Gastrocnemius medialis (tissue), 4 donors: ENCODE results near the gene HADH. TPM values are rescaled to one million over a fixed set of nuclear protein-coding genes. Genes with fewer than 3 reads are reported as not detected.
"Not testable (repeated sequence)": the region's sequence is repeated elsewhere in the genome, so short reads cannot be mapped to it uniquely, and the experiment has no call there.

ENCODE experiments used
- ATAC-seq, 2 donors: fragments of 150-250 bp; one replicate each; pipeline ENCODE4 v1.9.1; 2016
- DNase-seq, 2 donors: peaks; one replicate each; pipeline ENCODE4 v3.0.0-alpha.2; 2019
- H3K27ac ChIP-seq, 4 donors: fragments of 200-600 bp; sonication (generic); 1 replicate in 1 of 4; 2 replicates in 3 of 4; pipeline ENCODE4 v1.5.1; 2016 to 2018; ENCODE audit warnings: mild to moderate bottlenecking in 2 of 4, moderate library complexity in 1 of 4
- H3K27me3 ChIP-seq, 3 donors: fragments of 200-600 bp; sonication (generic) in 2 of 3; 1 replicate in 1 of 3; 2 replicates in 2 of 3; pipeline versions ENCODE4 v1.5.1 to v1.6.0; 2016 to 2019; ENCODE audit warnings: mild to moderate bottlenecking in 1 of 3, moderate library complexity in 1 of 3
- H3K36me3 ChIP-seq, 2 donors: fragments of 200-600 bp; sonication (generic) in 1 of 2; one replicate each; pipeline ENCODE4 v1.5.1; 2017 to 2018
- H3K4me1 ChIP-seq, 2 donors: fragments of 200-600 bp; sonication (generic) in 1 of 2; one replicate each; pipeline ENCODE4 v1.5.1; 2016 to 2017; ENCODE audit warnings: mild to moderate bottlenecking in 2 of 2
- H3K4me3 ChIP-seq, 4 donors: fragments of 200-600 bp; sonication (generic) in 3 of 4; 1 replicate in 1 of 4; 2 replicates in 3 of 4; pipeline ENCODE4 v1.5.1; 2016 to 2019; ENCODE audit warnings: mild to moderate bottlenecking in 2 of 4
- H3K9me3 ChIP-seq, 3 donors: fragments of 200-600 bp; sonication (generic) in 2 of 3; 1 replicate in 1 of 3; 2 replicates in 2 of 3; pipeline ENCODE4 v1.5.1; 2016 to 2019
- CTCF ChIP-seq, 5 experiments: fragments of 450-650 bp in 3 of 5; fragments of 200-600 bp in 2 of 5; sonication (generic) in 2 of 5; IDR thresholded peaks in 4 of 5; conservative IDR thresholded peaks in 1 of 5; 1 replicate in 4 of 5; 2 replicates in 1 of 5; pipeline ENCODE4 v1.5.1; 2016 to 2019; ENCODE audit warnings: antibody characterized with exemption in 5 of 5, mild to moderate bottlenecking in 3 of 5, moderate library complexity in 3 of 5
- POLR2A ChIP-seq, 2 donors: fragments of 450-650 bp; IDR thresholded peaks; one replicate each; pipeline ENCODE4 v1.6.1; 2017; ENCODE audit warnings: antibody characterized with exemption in 2 of 2, mild to moderate bottlenecking in 2 of 2, moderate library complexity in 2 of 2
- in situ Hi-C, 4 donors: fragments of 200-750 bp; cut with MboI; loops; one replicate each; pipeline versions ENCODE4 v1.15.0 to v1.8.0; 2017; ENCODE audit warnings: low sequenced_read_pairs in 4 of 4
- intact Hi-C: fragments of 100-400 bp; cut with DNase I; formaldehyde crosslinking; loops from one replicate; pipeline ENCODE4 v1.15.1; 2023; ENCODE audit warnings: low total_unique reads
- total RNA-seq, 4 donors: library from RNA; depleted of rRNA; stranded (reverse); fragments of >200 nt; gene quantifications; one replicate each; pipeline versions ENCODE4 v1.1.0 to v1.2.3, GENCODE V29; 2016

Gene HADH
- total RNA-seq, 4 donors from 2014 or later: 78.0 to 137 (median 105) TPM

- Histone ChIP-seq H3K4me3 (no peak overlapping the region), H3K27me3 (no peaks in the 10 kb centered on the region), H3K36me3 (peaks cover 0 to 15% of the 10 kb centered on the region in 2 donors), H3K27ac (peak overlapping the region; percentile 80 to 96 (median 88)), H3K9me3 (no peaks in the 10 kb centered on the region), H3K4me1 (peaks cover 45 to 59% of the 10 kb centered on the region in 2 donors)
- intact Hi-C loops (no loop called here), in situ Hi-C loops (loop anchor here in 2 of 4 donors (10.0 kb wide), 1 partner anchor 565 kb away; no protein-coding TSS in a partner anchor)
- DNase-seq (no peak), ATAC-seq (no peak)
- no peak for TF ChIP-seq CTCF (IDR thresholded peaks at IDR 0.05 in 4 of 5, conservative IDR thresholded peaks at IDR 0.05 in 1 of 5)
- no peak for TF ChIP-seq POLR2A (IDR thresholded peaks at IDR 0.05)
These were observed 20.5 kb downstream of the HADH start for GRCh38 chr4:108010167-108010566.

DNA sequence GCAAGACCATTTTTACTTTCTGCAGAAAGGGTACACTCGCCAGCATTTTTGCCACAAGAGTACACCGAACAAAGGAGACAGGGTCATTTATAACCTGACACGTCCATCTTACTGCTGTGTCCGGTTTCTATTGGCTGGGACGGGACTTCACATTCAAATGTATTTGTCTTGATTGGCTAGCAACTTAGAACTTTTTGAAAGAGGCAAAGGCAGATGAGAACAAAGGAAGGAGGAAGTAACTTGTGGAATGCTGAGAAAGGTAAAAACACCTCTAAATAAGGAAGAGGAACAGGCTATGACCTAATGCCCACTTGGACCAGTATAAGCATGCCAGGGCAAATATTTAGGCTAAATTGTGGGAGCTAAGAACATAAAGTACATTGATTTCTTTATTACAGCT lies 22.7 kb downstream of the HADH start:
- H3K27me3 ChIP-seq, intact Hi-C loops, H3K4me3 ChIP-seq, H3K9me3 ChIP-seq, ATAC-seq, DNase-seq: not testable (repeated sequence)
- peaks cover 0 to 15% of the 10 kb centered on the region in 2 donors for H3K36me3 ChIP-seq
- peak overlapping the region in 3 of 4 donors; percentile 88 to 96 (median 89) for H3K27ac ChIP-seq
- H3K4me1 ChIP-seq: peaks cover 44 to 50% of the 10 kb centered on the region in 2 donors
- in situ Hi-C loops: loop anchor here in 2 of 4 donors (10.0 kb wide), 1 partner anchor 562 kb away; no protein-coding TSS in a partner anchor

- no peak for ATAC-seq
- H3K9me3 ChIP-seq: no peaks in the 10 kb centered on the region
- no peak overlapping the region for H3K4me3 ChIP-seq
- no peaks in the 10 kb centered on the region for H3K27me3 ChIP-seq
- no peak for TF ChIP-seq POLR2A (IDR thresholded peaks at IDR 0.05)
- no peak for TF ChIP-seq CTCF (IDR thresholded peaks at IDR 0.05 in 4 of 5, conservative IDR thresholded peaks at IDR 0.05 in 1 of 5)
- peak overlapping the region; percentile 0 to 88 (median 55) for H3K27ac ChIP-seq
- DNase-seq: no peak
- intact Hi-C loops (no loop called here), in situ Hi-C loops (loop anchor here in 2 of 4 donors (10.0 kb wide), 1 partner anchor 561 kb away; no protein-coding TSS in a partner anchor)
- H3K4me1 ChIP-seq: peaks cover 36 to 46% of the 10 kb centered on the region in 2 donors
- H3K36me3 ChIP-seq: peaks cover 0 to 15% of the 10 kb centered on the region in 2 donors
These were observed 23.6 kb downstream of the HADH start for GRCh38 chr4:108013327-108013726.

GRCh38 chr4:108013955-108014354 lies 24.3 kb downstream of the HADH start:
- Histone ChIP-seq H3K27me3 (no peaks in the 10 kb centered on the region), H3K4me1 (peaks cover 32 to 46% of the 10 kb centered on the region in 2 donors), H3K4me3 (no peak overlapping the region), H3K36me3 (peaks cover 0 to 15% of the 10 kb centered on the region in 2 donors), H3K27ac (peak overlapping the region in 3 of 4 donors; percentile 0 to 70 (median 6)), H3K9me3 (no peaks in the 10 kb centered on the region)
- ATAC-seq: no peak
- no peak for TF ChIP-seq CTCF (IDR thresholded peaks at IDR 0.05 in 4 of 5, conservative IDR thresholded peaks at IDR 0.05 in 1 of 5)
- no peak for TF ChIP-seq POLR2A (IDR thresholded peaks at IDR 0.05)
- DNase-seq: no peak
- in situ Hi-C loops: loop anchor here in 2 of 4 donors (10.0 kb wide), 1 partner anchor 561 kb away; no protein-coding TSS in a partner anchor
- intact Hi-C loops: no loop called here

DNA sequence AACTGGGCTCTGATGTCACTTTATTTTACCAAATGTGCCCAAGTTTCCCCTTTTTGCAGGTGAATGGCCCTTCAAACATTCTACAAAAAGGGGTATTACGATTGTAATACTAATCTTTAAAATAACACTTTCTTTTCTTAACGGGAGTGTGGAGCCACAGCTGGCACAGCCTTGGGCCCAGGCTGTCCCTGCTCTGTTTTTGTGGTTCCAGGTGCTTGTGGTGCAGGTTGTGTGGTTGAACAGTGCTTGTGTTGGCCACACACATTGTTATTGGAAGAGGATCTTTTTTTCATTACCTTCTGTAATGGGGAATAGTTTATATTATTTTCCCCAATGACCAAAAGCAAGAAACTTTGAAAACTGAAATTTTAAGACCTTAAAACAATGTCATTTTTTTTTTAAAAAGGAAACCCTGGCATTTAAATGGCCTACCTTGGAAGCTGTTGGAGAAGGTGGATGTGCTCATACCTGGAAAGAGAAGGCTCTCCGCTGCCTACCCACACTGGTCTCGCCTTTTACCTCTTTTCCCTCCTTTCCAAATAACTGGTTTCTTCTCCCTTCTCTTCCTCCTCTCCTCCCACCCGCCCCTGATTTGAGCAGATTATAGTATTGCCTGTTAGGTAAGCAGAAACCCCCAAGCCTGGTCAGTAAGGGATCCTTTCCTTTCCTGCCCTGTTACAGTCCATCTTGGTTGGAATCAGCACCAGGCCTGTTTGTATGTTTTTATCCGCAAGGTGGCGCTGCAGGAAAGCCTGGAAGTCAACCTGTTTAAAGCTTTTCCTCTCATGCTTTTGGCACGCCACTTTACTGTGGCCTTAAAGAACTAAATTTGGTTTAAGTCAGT lies 28.6 kb downstream of the HADH start:
- Histone ChIP-seq H3K4me1 (peaks cover 10 to 21% of the 10 kb centered on the region in 2 donors), H3K27ac (peak overlapping the region; percentile 32 to 70 (median 55)), H3K36me3 (peaks cover 0 to 42% of the 10 kb centered on the region in 2 donors), H3K9me3 (no peaks in the 10 kb centered on the region), H3K27me3 (no peaks in the 10 kb centered on the region), H3K4me3 (no peak overlapping the region)
- TF ChIP-seq CTCF (IDR thresholded peaks at IDR 0.05 in 4 of 5, conservative IDR thresholded peaks at IDR 0.05 in 1 of 5) (peak; percentile 70 to 92 (median 74)), POLR2A (IDR thresholded peaks at IDR 0.05) (no peak)
- in situ Hi-C loops: loop anchor here in 3 of 4 donors (5.0 to 10.0 kb wide), 2 partner anchors 554 to 557 kb away; no protein-coding TSS in a partner anchor
- ATAC-seq: peak; percentile 85 to 91
- peak; percentile 61 to 81 for DNase-seq
- intact Hi-C loops: loop anchor here (5.0 kb wide), 1 partner anchor 554 kb away; no protein-coding TSS in a partner anchor
